Activated T-helper 1 cell treated with Interleukin-2 at 50 U/mL for 16 hours (primary cell): ENCODE measurements around the gene CHAT.

Experiments
- DNase-seq: peaks from one replicate; pipeline ENCODE4 v3.0.0-alpha.2; 2020; ENCODE audit warnings: low read depth

The CHAT gene

GRCh38 chr10:49613882-49614241 is at the start of gene CHAT:
Gene CHAT, plus strand, starts transcription at chr10:49614037. Its CDS starts 153 bp downstream, at chr10:49614190.
- DNase-seq = no peak

GRCh38 chr10:49564461-49565009 is 49.3 kb upstream of the CHAT start:
- DNase-seq = no peak

GRCh38 chr10:49567810-49568209 is 46.0 kb upstream of the CHAT start:
- no peak for DNase-seq

- DNase-seq = no peak
Observed at GRCh38 chr10:49568235-49568634, 45.6 kb upstream of the CHAT start.

- no peak for DNase-seq
Observed at GRCh38 chr10:49569031-49569631, 44.7 kb upstream of the CHAT start.

GRCh38 chr10:49571388-49571787 is 42.4 kb upstream of the CHAT start:
- DNase-seq = no peak

- no peak for DNase-seq
Observed at GRCh38 chr10:49572594-49573114, 41.2 kb upstream of the CHAT start.

GRCh38 chr10:49575489-49576072 is 38.3 kb upstream of the CHAT start:
- no peak for DNase-seq

GRCh38 chr10:49577182-49577925 is 36.5 kb upstream of the CHAT start:
- DNase-seq = no peak

GRCh38 chr10:49578392-49578791 is 35.4 kb upstream of the CHAT start:
- no peak for DNase-seq

GRCh38 chr10:49579621-49580020 is 34.2 kb upstream of the CHAT start:
- no peak for DNase-seq

- DNase-seq = no peak
Observed at GRCh38 chr10:49585387-49585786, 28.4 kb upstream of the CHAT start.

GRCh38 chr10:49587981-49588380 is 25.9 kb upstream of the CHAT start:
- no peak for DNase-seq

- DNase-seq = peak; percentile 12
Observed at GRCh38 chr10:49592726-49593563, 20.9 kb upstream of the CHAT start.

- DNase-seq = no peak
Observed at GRCh38 chr10:49593564-49593875, 20.3 kb upstream of the CHAT start.

GRCh38 chr10:49593998-49594397 is 19.8 kb upstream of the CHAT start:
- no peak for DNase-seq

GRCh38 chr10:49594594-49594993 is 19.2 kb upstream of the CHAT start:
- no peak for DNase-seq

GRCh38 chr10:49595003-49595712 is 18.7 kb upstream of the CHAT start:
- DNase-seq = no peak

GRCh38 chr10:49595713-49596492 is 17.9 kb upstream of the CHAT start:
- DNase-seq = no peak

GRCh38 chr10:49596493-49596809 is 17.4 kb upstream of the CHAT start:
- no peak for DNase-seq

- no peak for DNase-seq
Observed at GRCh38 chr10:49596836-49597235, 17.0 kb upstream of the CHAT start.
